GM23338 (cell line): Measurements from ENCODE around the gene FRMD3. TPM values are rescaled to one million over a fixed set of nuclear protein-coding genes. Genes with fewer than 3 reads are reported as not detected.

Experiments used
- ATAC-seq: fragments of 200-7000 bp; cut with Tn5 transposase; 3 replicates; pipeline ENCODE4 v1.9.1; 2020
- DNase-seq: peaks from one replicate; pipeline ENCODE4 v3.0.0-alpha.2; 2015; ENCODE audit warnings: low spot score
- H2AFZ ChIP-seq: fragments of 200-600 bp; sonication (generic); 2 replicates; pipeline ENCODE4 v1.8.0; 2016; ENCODE audit warnings: antibody characterized with exemption, mild to moderate bottlenecking, moderate library complexity
- H3F3A ChIP-seq: fragments of 200-600 bp; sonication (generic); replicated peaks from 2 replicates; pipeline ENCODE4 v1.8.0; 2017; ENCODE audit warnings: antibody characterized with exemption, mixed run types, low read depth
- H3K27ac ChIP-seq: fragments of 200-600 bp; sonication (generic); 2 replicates; pipeline ENCODE4 v1.6.1; 2016; ENCODE audit warnings: low read depth
- H3K27me3 ChIP-seq: fragments of 200-600 bp; sonication (generic); 2 replicates; pipeline ENCODE4 v1.8.0; 2016; ENCODE audit warnings: mild to moderate bottlenecking, mixed run types, moderate library complexity; ENCODE audit not compliant: insufficient read depth
- H3K36me3 ChIP-seq: fragments of 200-600 bp; sonication (generic); 2 replicates; pipeline ENCODE4 v1.8.0; 2016; ENCODE audit warnings: mild to moderate bottlenecking; ENCODE audit not compliant: insufficient read depth
- H3K4me1 ChIP-seq: fragments of 200-600 bp; sonication (generic); 2 replicates; pipeline ENCODE4 v1.8.0; 2016; ENCODE audit warnings: mild to moderate bottlenecking, moderate library complexity; ENCODE audit not compliant: insufficient read depth
- H3K4me2 ChIP-seq: fragments of 200-600 bp; sonication (generic); 2 replicates; pipeline ENCODE4 v1.7.1; 2017; ENCODE audit warnings: mixed run types
- H3K4me3 ChIP-seq: fragments of 200-600 bp; sonication (generic); 2 replicates; pipeline ENCODE4 v1.6.1; 2016; ENCODE audit warnings: mixed run types
- H3K79me2 ChIP-seq: fragments of 200-600 bp; sonication (generic); replicated peaks from 2 replicates; pipeline ENCODE4 v1.8.0; 2017; ENCODE audit warnings: mild to moderate bottlenecking; ENCODE audit not compliant: insufficient read depth
- H3K9me2 ChIP-seq: fragments of 200-600 bp; sonication (generic); 2 replicates; pipeline ENCODE4 v1.8.0; 2017; ENCODE audit not compliant: insufficient read depth
- H4K20me1 ChIP-seq: fragments of 200-600 bp; sonication (generic); replicated peaks from 2 replicates; pipeline ENCODE4 v1.8.0; 2017; ENCODE audit warnings: mild to moderate bottlenecking; ENCODE audit not compliant: insufficient read depth
- H3K27ac Mint-ChIP-seq: 2 replicates; pipeline ENCODE4 v1.8.0; 2020; ENCODE audit warnings: inconsistent platforms, mild to moderate bottlenecking, moderate library complexity, mixed read lengths
- H3K27me3 Mint-ChIP-seq: 3 replicates; pipeline ENCODE4 v1.8.0; 2022; ENCODE audit warnings: low read depth, mild to moderate bottlenecking, moderate library complexity, mixed read lengths, inconsistent platforms; ENCODE audit not compliant: insufficient read depth, poor library complexity
- H3K36me3 Mint-ChIP-seq: 3 replicates; pipeline ENCODE4 v1.8.0; 2021; ENCODE audit warnings: low read depth, mild to moderate bottlenecking, inconsistent platforms, moderate library complexity, mixed read lengths
- H3K4me1 Mint-ChIP-seq: 3 replicates; pipeline ENCODE4 v1.8.0; 2020; ENCODE audit warnings: mild to moderate bottlenecking, inconsistent platforms, mixed read lengths
- H3K4me3 Mint-ChIP-seq: 3 replicates; pipeline ENCODE4 v1.8.0; 2021; ENCODE audit warnings: moderate library complexity, mild to moderate bottlenecking, inconsistent platforms, mixed read lengths
- H3K9me3 Mint-ChIP-seq: 3 replicates; pipeline ENCODE4 v1.8.0; 2020; ENCODE audit warnings: moderate library complexity, mild to moderate bottlenecking, inconsistent platforms, mixed read lengths
- CREB1 ChIP-seq: fragments of 250-450 bp; sonication (Bioruptor Pico); IDR thresholded peaks from 2 replicates; pipeline ENCODE4 v1.5.0; 2020; ENCODE audit warnings: low read depth, mild to moderate bottlenecking, moderate library complexity
- EZH2 ChIP-seq: fragments of 200-600 bp; sonication (generic); IDR thresholded peaks from one replicate; pipeline ENCODE4 v1.8.0; 2017; ENCODE audit warnings: antibody characterized with exemption, mild to moderate bottlenecking, low read depth; ENCODE audit not compliant: unreplicated experiment
- EZH2phosphoT487 ChIP-seq: fragments of 200-600 bp; sonication (generic); IDR thresholded peaks from one replicate; pipeline ENCODE4 v1.8.1; 2018; ENCODE audit warnings: antibody characterized with exemption; ENCODE audit not compliant: unreplicated experiment
- JUNB ChIP-seq: IDR thresholded peaks from one replicate; pipeline ENCODE4 v1.6.1; 2016; ENCODE audit warnings: antibody characterized with exemption; ENCODE audit not compliant: unreplicated experiment
- NANOG ChIP-seq: IDR thresholded peaks from 2 replicates; pipeline ENCODE4 v1.6.1; 2016; ENCODE audit warnings: antibody characterized with exemption, borderline replicate concordance
- POLR2AphosphoS5 ChIP-seq: IDR thresholded peaks from 2 replicates; pipeline ENCODE4 v1.6.1; 2016; ENCODE audit warnings: antibody characterized with exemption, low read depth
- STAT1 ChIP-seq: IDR thresholded peaks from one replicate; pipeline ENCODE4 v1.6.1; 2016; ENCODE audit warnings: antibody characterized with exemption; ENCODE audit not compliant: unreplicated experiment
- ZNF114 ChIP-seq: fragments of 250-450 bp; sonication (Bioruptor Pico); IDR thresholded peaks from 2 replicates; pipeline ENCODE4 v1.5.0; 2020; ENCODE audit warnings: mild to moderate bottlenecking, moderate library complexity
- ZNF331 ChIP-seq: fragments of 250-450 bp; sonication (Bioruptor Pico); IDR thresholded peaks from 2 replicates; pipeline ENCODE4 v1.5.0; 2020; ENCODE audit warnings: low read depth, mild to moderate bottlenecking, moderate library complexity
- polyA plus RNA-seq: library from polyadenylated mRNA; unstranded; fragments of >200 nt; fragmentation: Nextera tagmentation; extraction: Ambion mirVana; gene quantifications from 2 replicates; pipeline ENCODE4 v1.2.1, GENCODE V29; 2016
- total RNA-seq: library from RNA; depleted of rRNA; stranded (reverse); fragments of >200 nt; shearing (Covaris generic); gene quantifications from 2 replicates; pipeline ENCODE4 v1.2.3, GENCODE V29; 2014
- TF ChIP-seq, protein P1 (sequence below), 2 experiments: fragments of 200-600 bp in 1 of 2; sonication (generic) in 1 of 2; conservative IDR thresholded peaks; 2 replicates each; pipeline versions ENCODE4 v1.5.1 to v1.6.1; 2016 to 2017; ENCODE audit warnings: antibody characterized with exemption in 2 of 2, low read depth in 2 of 2, mild to moderate bottlenecking in 2 of 2, moderate library complexity in 1 of 2
- TF ChIP-seq, protein P2 (sequence below): IDR thresholded peaks from one replicate; pipeline ENCODE4 v1.6.1; 2018; ENCODE audit warnings: antibody characterized with exemption; ENCODE audit not compliant: unreplicated experiment
- TF ChIP-seq, protein P3 (sequence below): IDR thresholded peaks from 2 replicates; pipeline ENCODE4 v1.6.1; 2016; ENCODE audit warnings: antibody characterized with exemption
- TF ChIP-seq, protein P4 (sequence below): fragments of 250-450 bp; sonication (Bioruptor Pico); IDR thresholded peaks from 2 replicates; pipeline ENCODE4 v1.5.0; 2020; ENCODE audit warnings: mild to moderate bottlenecking, moderate library complexity

Gene FRMD3
- total and polyA plus RNA-seq, 2 experiments from 2014 or later, result 0.47 to 1.2 TPM

DNA sequence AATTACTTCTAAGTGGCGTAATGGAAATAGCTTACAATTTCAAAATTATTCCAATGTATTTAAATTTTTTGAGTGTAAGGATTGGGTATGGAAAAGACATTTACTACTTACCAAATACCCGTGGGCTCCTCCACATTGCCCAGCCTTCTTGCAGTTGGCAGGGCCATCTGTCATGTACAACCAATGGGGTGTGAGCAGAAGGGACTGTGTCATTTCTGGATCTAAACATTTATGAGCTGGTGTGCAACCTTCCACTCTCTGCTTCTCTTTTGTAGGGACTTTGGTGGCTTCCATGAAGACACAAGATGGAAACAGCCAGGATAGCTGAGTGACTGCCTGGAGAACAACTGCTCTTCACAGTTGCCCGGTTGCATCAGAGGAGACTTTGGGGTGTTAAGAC lies 40.8 kb downstream of the FRMD3 start:
- no peaks in the 10 kb centered on the region for H3K4me1 ChIP-seq
- Mint-ChIP-seq H3K4me3 (no peak overlapping the region), H3K36me3 (no peaks in the 10 kb centered on the region), H3K4me1 (no peaks in the 10 kb centered on the region), H3K27me3 (no peaks in the 10 kb centered on the region), H3K27ac (no peak overlapping the region), H3K9me3 (no peaks in the 10 kb centered on the region)
- H3K36me3 ChIP-seq, result no peaks in the 10 kb centered on the region
- H3K4me2 ChIP-seq, result no peak overlapping the region
- no peaks in the 10 kb centered on the region for H3K79me2 ChIP-seq
- no peaks in the 10 kb centered on the region for H3F3A ChIP-seq
- H3K27ac ChIP-seq, result no peak overlapping the region
- ATAC-seq, result no peak
- no peak for TF ChIP-seq NANOG
- no peak for TF ChIP-seq STAT1
- TF ChIP-seq, protein P1, sequence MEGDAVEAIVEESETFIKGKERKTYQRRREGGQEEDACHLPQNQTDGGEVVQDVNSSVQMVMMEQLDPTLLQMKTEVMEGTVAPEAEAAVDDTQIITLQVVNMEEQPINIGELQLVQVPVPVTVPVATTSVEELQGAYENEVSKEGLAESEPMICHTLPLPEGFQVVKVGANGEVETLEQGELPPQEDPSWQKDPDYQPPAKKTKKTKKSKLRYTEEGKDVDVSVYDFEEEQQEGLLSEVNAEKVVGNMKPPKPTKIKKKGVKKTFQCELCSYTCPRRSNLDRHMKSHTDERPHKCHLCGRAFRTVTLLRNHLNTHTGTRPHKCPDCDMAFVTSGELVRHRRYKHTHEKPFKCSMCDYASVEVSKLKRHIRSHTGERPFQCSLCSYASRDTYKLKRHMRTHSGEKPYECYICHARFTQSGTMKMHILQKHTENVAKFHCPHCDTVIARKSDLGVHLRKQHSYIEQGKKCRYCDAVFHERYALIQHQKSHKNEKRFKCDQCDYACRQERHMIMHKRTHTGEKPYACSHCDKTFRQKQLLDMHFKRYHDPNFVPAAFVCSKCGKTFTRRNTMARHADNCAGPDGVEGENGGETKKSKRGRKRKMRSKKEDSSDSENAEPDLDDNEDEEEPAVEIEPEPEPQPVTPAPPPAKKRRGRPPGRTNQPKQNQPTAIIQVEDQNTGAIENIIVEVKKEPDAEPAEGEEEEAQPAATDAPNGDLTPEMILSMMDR (conservative IDR thresholded peaks at IDR 0.05; ENCODE audit: low read depth in 2 of 2), result no peak
- TF ChIP-seq JUNB, result no peak
- no peak for TF ChIP-seq EZH2phosphoT487
- no peak for TF ChIP-seq POLR2AphosphoS5
- TF ChIP-seq ZNF331 (CRISPR knock-in tag), result no peak
- TF ChIP-seq, protein P2, sequence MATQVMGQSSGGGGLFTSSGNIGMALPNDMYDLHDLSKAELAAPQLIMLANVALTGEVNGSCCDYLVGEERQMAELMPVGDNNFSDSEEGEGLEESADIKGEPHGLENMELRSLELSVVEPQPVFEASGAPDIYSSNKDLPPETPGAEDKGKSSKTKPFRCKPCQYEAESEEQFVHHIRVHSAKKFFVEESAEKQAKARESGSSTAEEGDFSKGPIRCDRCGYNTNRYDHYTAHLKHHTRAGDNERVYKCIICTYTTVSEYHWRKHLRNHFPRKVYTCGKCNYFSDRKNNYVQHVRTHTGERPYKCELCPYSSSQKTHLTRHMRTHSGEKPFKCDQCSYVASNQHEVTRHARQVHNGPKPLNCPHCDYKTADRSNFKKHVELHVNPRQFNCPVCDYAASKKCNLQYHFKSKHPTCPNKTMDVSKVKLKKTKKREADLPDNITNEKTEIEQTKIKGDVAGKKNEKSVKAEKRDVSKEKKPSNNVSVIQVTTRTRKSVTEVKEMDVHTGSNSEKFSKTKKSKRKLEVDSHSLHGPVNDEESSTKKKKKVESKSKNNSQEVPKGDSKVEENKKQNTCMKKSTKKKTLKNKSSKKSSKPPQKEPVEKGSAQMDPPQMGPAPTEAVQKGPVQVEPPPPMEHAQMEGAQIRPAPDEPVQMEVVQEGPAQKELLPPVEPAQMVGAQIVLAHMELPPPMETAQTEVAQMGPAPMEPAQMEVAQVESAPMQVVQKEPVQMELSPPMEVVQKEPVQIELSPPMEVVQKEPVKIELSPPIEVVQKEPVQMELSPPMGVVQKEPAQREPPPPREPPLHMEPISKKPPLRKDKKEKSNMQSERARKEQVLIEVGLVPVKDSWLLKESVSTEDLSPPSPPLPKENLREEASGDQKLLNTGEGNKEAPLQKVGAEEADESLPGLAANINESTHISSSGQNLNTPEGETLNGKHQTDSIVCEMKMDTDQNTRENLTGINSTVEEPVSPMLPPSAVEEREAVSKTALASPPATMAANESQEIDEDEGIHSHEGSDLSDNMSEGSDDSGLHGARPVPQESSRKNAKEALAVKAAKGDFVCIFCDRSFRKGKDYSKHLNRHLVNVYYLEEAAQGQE, result no peak
- TF ChIP-seq, protein P3, sequence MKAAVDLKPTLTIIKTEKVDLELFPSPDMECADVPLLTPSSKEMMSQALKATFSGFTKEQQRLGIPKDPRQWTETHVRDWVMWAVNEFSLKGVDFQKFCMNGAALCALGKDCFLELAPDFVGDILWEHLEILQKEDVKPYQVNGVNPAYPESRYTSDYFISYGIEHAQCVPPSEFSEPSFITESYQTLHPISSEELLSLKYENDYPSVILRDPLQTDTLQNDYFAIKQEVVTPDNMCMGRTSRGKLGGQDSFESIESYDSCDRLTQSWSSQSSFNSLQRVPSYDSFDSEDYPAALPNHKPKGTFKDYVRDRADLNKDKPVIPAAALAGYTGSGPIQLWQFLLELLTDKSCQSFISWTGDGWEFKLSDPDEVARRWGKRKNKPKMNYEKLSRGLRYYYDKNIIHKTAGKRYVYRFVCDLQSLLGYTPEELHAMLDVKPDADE, result no peak
- no peak for TF ChIP-seq ZNF114 (CRISPR knock-in tag)
- TF ChIP-seq CREB1 (CRISPR knock-in tag), result no peak
- TF ChIP-seq, protein P4, sequence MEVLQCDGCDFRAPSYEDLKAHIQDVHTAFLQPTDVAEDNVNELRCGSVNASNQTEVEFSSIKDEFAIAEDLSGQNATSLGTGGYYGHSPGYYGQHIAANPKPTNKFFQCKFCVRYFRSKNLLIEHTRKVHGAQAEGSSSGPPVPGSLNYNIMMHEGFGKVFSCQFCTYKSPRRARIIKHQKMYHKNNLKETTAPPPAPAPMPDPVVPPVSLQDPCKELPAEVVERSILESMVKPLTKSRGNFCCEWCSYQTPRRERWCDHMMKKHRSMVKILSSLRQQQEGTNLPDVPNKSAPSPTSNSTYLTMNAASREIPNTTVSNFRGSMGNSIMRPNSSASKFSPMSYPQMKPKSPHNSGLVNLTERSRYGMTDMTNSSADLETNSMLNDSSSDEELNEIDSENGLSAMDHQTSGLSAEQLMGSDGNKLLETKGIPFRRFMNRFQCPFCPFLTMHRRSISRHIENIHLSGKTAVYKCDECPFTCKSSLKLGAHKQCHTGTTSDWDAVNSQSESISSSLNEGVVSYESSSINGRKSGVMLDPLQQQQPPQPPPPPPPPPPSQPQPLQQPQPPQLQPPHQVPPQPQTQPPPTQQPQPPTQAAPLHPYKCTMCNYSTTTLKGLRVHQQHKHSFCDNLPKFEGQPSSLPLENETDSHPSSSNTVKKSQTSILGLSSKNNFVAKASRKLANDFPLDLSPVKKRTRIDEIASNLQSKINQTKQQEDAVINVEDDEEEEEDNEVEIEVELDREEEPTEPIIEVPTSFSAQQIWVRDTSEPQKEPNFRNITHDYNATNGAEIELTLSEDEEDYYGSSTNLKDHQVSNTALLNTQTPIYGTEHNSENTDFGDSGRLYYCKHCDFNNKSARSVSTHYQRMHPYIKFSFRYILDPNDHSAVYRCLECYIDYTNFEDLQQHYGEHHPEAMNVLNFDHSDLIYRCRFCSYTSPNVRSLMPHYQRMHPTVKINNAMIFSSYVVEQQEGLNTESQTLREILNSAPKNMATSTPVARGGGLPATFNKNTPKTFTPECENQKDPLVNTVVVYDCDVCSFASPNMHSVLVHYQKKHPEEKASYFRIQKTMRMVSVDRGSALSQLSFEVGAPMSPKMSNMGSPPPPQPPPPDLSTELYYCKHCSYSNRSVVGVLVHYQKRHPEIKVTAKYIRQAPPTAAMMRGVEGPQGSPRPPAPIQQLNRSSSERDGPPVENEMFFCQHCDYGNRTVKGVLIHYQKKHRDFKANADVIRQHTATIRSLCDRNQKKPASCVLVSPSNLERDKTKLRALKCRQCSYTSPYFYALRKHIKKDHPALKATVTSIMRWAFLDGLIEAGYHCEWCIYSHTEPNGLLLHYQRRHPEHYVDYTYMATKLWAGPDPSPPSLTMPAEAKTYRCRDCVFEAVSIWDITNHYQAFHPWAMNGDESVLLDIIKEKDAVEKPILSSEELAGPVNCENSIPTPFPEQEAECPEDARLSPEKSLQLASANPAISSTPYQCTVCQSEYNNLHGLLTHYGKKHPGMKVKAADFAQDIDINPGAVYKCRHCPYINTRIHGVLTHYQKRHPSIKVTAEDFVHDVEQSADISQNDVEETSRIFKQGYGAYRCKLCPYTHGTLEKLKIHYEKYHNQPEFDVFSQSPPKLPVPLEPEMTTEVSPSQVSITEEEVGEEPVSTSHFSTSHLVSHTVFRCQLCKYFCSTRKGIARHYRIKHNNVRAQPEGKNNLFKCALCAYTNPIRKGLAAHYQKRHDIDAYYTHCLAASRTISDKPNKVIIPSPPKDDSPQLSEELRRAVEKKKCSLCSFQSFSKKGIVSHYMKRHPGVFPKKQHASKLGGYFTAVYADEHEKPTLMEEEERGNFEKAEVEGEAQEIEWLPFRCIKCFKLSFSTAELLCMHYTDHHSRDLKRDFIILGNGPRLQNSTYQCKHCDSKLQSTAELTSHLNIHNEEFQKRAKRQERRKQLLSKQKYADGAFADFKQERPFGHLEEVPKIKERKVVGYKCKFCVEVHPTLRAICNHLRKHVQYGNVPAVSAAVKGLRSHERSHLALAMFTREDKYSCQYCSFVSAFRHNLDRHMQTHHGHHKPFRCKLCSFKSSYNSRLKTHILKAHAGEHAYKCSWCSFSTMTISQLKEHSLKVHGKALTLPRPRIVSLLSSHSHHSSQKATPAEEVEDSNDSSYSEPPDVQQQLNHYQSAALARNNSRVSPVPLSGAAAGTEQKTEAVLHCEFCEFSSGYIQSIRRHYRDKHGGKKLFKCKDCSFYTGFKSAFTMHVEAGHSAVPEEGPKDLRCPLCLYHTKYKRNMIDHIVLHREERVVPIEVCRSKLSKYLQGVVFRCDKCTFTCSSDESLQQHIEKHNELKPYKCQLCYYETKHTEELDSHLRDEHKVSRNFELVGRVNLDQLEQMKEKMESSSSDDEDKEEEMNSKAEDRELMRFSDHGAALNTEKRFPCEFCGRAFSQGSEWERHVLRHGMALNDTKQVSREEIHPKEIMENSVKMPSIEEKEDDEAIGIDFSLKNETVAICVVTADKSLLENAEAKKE (CRISPR knock-in tag), result no peak
- TF ChIP-seq EZH2, result no peak
- no peak overlapping the region for H3K4me3 ChIP-seq
- no peaks in the 10 kb centered on the region; the same call in 1 of the 2 replicates for H4K20me1 ChIP-seq
- no peak for DNase-seq
- H3K27me3 ChIP-seq, result no peaks in the 10 kb centered on the region
- H2AFZ ChIP-seq, result no peak overlapping the region
- no peaks in the 10 kb centered on the region; the same call in 1 of the 2 replicates for H3K9me2 ChIP-seq
